Measurements from ENCODE around the gene SIRPG.
"Not testable (repeated sequence)": the region's sequence is repeated elsewhere in the genome, so short reads cannot be mapped to it uniquely, and the experiment has no call there.

SIRPG gene

DNA sequence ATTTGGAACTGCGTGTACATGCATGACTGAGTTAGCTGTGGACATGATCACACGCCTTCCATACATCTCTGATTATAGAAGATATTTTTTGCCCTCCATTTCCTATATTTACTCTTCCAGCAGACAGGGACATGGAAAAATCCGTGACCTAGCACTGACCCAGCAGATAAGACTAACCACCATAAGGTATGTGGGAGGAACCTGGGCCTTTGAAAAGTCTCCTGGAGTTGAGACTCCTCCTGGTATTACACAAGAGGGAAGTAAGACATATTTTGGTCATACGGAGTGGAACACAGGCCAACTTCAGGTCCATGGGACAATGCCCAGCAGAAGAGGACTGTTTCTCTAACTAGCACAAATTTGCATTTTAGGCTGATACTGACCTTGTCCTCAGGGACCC, 24.0 kb downstream of the SIRPG start:
- no peak for DNase-seq

GRCh38 chr20:1632178-1632577, 25.4 kb downstream of the SIRPG start:
- DNase-seq = peak; percentile 65

DNA sequence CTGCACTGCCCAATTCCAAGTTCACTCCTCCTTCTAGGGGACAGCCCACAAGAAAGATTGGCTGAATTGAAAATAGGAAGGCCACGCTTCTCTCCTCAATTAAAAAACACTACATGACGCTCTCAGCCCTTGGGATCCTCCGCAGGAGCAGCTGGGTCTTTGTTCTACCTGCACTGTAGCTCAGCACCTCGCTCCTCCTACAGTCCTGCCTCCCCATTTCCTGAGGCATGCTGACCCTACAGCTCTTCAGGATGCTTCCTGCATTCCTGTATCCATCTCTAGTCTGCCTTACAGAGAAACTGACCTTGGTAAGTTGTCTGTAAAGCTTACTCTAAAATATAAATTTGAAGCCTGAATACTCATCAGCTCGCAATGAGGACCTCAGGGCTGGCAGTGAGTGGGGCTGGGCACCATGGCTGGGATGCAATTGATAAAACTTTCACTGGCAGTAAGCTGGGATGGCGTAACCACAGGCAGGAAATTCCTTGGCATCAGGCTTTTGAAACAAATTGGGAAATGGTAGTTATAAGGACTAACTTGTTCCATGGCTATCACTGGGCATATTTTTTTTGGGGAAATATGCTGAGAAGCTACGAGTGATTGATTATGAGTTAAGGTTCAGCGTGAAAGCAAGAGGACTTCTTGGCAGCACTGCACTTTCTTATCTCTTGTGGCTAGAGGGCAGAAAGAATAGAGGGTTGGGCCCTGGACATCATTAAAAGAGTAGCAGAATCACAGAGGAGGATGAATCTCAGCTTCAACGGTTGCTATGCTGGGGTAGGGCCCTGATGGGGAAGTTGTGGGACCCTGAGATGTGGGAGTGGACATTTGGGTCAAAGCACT, 26.0 kb downstream of the SIRPG start:
- no peak for DNase-seq

DNA sequence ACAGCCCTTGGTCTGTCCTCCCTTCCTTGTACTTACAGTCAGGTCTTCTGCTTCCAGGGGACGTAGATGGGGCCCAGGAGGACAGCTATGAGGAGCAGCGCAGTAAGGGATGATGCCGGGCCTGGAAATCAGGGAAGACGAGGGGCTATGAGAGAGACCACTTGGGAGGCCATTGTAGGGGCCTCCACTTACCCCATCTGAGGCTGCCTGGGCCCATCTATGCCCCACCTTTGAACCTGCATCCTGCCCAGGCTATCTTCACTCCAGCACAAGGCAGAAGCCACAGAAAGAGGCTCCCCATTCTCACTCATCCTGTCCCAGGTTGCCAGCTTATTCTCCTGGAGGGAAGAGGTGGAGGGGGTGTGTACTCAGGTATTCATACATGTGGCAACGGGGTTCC, 27.4 kb downstream of the SIRPG start:
- no peak for DNase-seq

GRCh38 chr20:1629321-1629720, 28.3 kb downstream of the SIRPG start:
- DNase-seq = no peak

DNA sequence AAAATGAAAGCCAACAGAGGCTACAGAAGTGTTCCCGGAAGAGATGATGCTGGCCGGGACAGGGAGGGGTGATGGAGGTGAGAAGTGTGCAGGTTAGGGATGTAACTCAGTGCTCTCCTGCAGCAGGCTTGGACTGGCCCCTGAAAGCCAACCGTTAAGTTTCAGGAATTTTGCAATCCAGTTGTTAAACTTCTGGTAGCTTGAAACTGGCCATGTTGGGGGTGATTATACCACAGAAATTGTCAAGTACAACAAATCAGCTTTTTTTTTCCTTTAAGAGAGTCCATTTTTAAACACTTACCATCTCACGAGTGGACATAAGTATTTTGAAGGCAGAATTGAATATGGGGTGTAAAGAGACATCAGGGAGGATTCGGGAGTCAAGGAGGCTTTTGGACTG, 29.0 kb downstream of the SIRPG start:
- no peak for DNase-seq

DNA sequence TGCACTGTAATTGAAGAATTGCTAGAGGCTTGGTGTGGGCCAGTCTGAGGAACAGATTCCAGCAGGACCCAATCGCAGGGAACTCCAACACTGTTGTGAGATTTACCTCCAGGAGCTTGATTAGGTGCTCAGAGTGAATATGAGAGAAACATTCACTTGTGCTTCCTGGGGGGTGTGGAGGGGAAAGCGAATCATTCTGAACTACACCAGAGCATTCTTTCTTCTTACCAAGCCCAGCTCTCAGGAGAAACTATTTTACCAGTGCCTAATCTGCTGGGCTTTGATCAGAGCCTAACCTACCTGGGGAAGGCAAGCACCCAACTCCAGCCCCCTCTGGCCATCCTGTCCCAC, 30.4 kb downstream of the SIRPG start:
- DNase-seq = no peak

DNA sequence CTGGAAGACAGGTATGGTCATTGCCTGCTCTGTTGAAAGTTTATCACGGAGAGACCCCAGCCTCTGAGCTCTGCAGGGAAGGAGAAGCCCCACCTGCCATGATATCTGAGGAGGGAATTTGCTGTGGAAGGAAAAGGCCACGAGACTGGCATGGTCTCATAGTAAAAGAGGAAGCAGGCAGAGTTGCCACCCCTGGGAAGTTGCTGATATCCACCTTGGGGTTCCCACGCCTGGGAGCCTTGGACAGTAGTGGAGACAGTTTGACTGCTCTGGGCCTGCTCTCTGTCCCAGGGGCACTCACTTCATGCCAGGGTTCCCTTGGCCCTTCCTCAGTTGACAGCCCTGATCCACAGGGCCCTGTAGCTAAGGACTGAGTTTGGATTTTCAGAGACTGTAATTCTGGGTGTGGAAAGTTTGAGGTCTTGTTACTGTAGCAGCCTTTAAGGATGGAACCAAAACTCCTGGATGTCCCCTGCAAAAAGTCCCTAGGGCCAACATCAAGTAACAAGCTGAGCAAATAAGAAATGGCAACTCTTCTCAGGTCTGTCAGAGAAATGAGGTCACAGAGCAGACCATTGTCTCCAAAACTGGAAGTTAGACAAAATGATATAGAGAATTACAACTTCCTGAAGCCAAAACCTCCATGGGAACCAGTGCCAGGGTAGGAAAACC, 30.9 kb downstream of the SIRPG start:
- no peak for DNase-seq

DNA sequence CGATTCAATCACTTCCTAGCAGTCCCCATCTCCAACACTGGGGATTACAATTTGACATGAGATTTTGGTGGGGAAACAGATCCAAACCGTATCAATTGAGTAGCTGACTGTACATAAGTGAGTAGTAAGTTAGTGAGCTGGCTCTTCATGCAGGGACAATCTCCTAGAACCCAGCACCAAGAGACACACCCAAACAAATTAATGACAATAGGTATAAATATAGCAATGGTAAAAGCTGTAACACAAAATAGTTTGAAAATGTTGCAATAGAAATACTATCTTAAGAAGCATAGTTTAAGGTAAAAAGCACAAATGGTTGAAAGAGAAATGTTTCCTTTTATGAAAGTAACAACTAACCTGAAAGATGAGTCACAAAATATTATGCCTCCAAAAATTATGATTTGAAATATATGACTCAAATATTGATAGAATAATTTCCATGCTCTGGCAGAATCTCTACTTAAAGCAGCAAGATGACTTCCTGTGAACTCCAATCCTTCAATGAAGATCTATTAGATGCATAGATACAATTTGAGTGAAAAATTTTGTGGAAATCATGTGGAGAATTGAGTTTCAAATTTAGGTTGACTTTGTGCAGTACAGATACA, 32.4 kb downstream of the SIRPG start:
- DNase-seq = no peak

GRCh38 chr20:1623501-1624205, 33.9 kb downstream of the SIRPG start:
- no peak for DNase-seq

DNA sequence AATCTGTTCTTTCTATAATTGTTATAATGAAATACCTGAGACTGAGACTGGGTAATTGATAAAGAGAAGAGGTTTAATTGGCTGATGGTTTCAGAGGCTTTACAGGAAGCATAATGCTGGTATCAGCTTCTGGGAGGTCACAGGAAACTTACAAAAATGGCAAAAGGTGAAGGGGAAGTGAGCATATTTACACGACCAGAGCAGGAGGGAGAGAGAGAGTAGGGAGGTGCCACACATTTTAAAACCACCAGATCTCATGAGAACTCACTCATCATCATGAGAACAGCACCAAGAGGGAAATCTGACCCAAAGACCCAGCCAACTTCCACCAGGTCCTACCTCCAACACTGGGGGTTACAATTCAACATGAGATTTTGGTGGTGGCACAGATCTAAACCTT, 35.1 kb downstream of the SIRPG start:
- no peak for DNase-seq

DNA sequence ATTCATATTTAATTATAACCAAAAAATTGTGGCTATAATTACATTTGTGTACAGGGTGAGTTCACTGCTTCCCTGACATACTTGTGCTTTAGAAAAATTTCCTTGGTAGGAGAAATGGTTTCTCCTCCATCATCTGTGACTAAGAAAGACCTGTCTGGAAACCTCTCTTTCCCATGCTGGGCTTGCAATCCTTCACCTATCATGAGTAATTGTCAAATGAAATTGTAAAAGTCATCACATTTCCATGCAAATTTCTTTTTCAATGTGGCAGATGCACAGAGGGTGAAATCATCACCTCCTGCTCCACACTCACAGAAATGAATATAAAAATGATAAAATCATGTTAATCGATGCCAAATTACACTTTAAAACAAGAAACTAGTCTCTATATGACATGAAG, 36.3 kb downstream of the SIRPG start:
- DNase-seq = no peak

DNA sequence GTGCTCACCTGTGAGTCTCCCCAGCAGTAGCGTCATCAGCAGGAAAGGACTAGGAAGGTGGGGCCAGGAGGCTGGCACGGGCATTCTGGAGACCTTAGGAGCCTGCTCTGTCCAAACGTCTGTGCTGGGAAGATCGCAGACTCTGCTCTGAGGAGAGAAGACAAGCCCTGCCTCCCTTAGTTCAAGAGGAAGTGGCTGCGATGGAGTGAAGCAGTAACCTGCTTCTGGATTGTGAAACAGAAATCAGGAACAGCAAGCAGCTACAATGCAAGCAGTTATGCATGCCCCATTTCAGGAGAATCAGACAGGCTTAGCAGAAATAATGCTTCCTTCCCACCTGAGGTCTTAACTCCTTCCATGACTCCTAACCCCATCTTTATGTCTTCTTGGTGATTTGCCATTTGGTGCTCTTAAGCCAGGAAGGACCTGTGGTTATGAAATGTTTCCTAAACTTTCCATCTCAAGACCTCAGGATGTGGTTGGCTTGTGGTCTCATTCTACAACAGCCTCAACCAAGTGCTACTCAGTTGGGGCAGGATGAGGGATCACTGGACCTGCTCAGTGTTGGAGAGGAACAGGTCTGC, 37.6 kb downstream of the SIRPG start, which contains the start of gene SIRPB1:
TSS of gene SIRPB1 (minus strand) at position 149 of the 584 bp plus-strand sequence. CDS start at position 84, 65 bp downstream.
- no peak for DNase-seq

DNA sequence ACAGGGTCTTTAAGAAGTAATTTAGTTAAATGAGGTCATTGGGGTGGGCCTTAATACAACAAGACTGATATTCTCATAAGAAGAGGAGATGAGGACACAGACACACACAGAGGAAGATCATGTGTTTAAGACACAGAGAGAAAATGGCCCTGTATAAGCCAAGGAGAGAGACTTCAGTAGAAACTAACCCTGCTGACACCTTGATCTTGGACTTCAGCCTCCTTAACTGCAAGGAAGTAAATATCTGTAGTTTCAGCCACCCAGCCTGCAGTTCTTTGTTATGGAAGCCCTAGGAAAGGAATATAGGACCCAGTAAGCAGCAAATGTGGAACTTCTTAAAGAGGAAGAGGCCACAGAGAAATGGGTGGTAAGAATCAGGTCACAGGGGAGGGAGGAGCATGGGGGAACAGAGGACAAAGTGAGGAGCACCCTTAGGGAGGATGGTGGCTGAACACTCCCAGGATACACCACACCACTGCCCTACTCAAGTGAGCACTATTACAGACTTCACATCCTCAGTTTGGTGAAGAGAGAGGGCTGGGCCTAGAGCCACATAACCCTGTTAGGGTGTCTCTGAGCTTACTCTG, 38.5 kb downstream of the SIRPG start:
- DNase-seq = no peak

GRCh38 chr20:1618479-1618878, 39.1 kb downstream of the SIRPG start:
- DNase-seq = no peak

- no peak for DNase-seq
Measured at GRCh38 chr20:1616858-1617434, 40.6 kb downstream of the SIRPG start.

- DNase-seq = not testable (repeated sequence)
Measured at GRCh38 chr20:1610404-1610803, 47.2 kb downstream of the SIRPG start.

- not testable (repeated sequence) for DNase-seq
Measured at GRCh38 chr20:1608678-1609347, 48.8 kb downstream of the SIRPG start.

DNA sequence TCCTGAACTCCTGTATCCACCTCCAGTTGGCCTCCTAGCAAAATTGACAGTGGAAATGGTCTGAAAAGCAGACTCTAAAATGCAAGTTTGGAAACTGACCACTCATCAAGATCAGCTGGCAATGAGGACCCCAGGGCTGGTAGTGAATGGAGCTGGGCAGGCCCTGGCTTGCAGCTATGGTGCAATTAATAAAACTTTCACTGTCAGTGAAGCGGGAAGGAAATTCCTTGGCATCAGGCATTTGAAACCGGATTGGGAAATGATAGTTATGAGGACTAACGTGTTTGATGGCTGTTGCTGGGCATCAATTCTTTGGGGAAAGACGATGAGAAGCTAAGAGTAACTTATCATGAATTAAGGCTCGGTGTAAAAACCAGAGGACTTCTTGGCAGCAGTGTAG, 56.8 kb downstream of the SIRPG start:
- DNase-seq = no peak

DNA sequence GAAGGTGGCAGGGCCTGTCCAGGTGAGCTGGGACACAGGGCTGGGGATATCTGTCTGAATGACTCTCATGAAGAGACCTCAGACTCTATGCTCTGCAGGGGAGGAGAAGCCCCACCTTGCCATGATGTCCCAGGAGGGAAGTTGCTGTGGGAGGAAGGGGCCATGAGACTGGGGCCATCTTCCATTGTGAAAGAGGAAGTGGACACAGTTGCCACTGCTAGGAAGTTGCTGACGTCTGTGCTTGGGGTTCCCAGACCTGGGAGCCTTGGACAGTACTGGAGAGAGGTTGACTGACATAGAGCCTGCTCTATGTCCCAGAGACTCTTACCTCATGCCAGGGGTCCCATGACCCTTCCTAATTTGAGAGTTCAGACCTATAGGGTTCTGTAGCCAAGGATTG, 62.2 kb downstream of the SIRPG start:
- DNase-seq = no peak
